Stomach (tissue), 9 donors: ENCODE data around the gene POLA1. TPM values are rescaled to one million over a fixed set of nuclear protein-coding genes. Genes with fewer than 3 reads are reported as not detected.

ENCODE experiments used
- DNase-seq, 2 donors: peaks; one replicate each; pipeline versions ENCODE4 v3.0.0 to v3.0.0-alpha.2; 2013 to 2019
- H3K27ac ChIP-seq, 5 donors: fragments of 200-600 bp in 4 of 5; sonication (generic) in 4 of 5; one replicate each; pipeline ENCODE4 v1.5.1; 2013 to 2019; ENCODE audit warnings: mild to moderate bottlenecking in 1 of 5, moderate library complexity in 1 of 5
- H3K27me3 ChIP-seq, 3 donors: fragments of 200-600 bp; sonication (generic); one replicate each; pipeline ENCODE4 v1.5.1; 2017 to 2019; ENCODE audit warnings: mixed run types in 1 of 3
- H3K36me3 ChIP-seq, 4 donors: fragments of 200-600 bp; sonication (generic); 1 replicate in 3 of 4; 2 replicates in 1 of 4; pipeline ENCODE4 v1.5.1; 2016 to 2019
- H3K4me1 ChIP-seq, 4 donors: fragments of 200-600 bp; sonication (generic); one replicate each; pipeline ENCODE4 v1.5.1; 2016 to 2019
- H3K4me3 ChIP-seq, 4 donors: fragments of 200-600 bp; sonication (generic) in 3 of 4; one replicate each; pipeline ENCODE4 v1.5.1; 2016 to 2019; ENCODE audit warnings: mild to moderate bottlenecking in 1 of 4
- H3K9me3 ChIP-seq, 4 donors: fragments of 200-600 bp; sonication (generic); one replicate each; pipeline ENCODE4 v1.5.1; 2016 to 2019
- EP300 ChIP-seq: sonication (generic); formaldehyde crosslinking; IDR thresholded peaks from one replicate; pipeline ENCODE4 v1.6.1; 2017; ENCODE audit warnings: antibody characterized with exemption
- POLR2A ChIP-seq, 4 donors: fragments of 450-650 bp; IDR thresholded peaks; one replicate each; pipeline ENCODE4 v1.6.1; 2016; ENCODE audit warnings: antibody characterized with exemption in 4 of 4, control low read depth in 2 of 4, mild to moderate bottlenecking in 1 of 4, moderate library complexity in 1 of 4
- POLR2AphosphoS5 ChIP-seq, 3 donors: sonication (generic); formaldehyde crosslinking; IDR thresholded peaks; one replicate each; pipeline ENCODE4 v1.6.1; 2016; ENCODE audit warnings: antibody characterized with exemption in 3 of 3
- WGBS, 5 donors: extraction: QIAGEN DNeasy Blood & Tissue Kit in 3 of 5; methylation state at CpG; one replicate each; pipeline versions ENCODE4 v1.1.5 to v1.1.7; 2013 to 2018; 5-methylcytosine and 5-hydroxymethylcytosine counted together
- intact Hi-C: fragments of 100-400 bp; cut with DNase I; formaldehyde crosslinking; loops from one replicate; pipeline ENCODE4 v1.15.1; 2023; ENCODE audit warnings: low total_unique reads
- polyA plus RNA-seq, 3 donors: library from polyadenylated mRNA; stranded (reverse); fragments of 200-250 nt; gene quantifications; one replicate each; pipeline ENCODE4 v1.2.3, GENCODE V29; 2013
- total RNA-seq, 5 donors: library from RNA; depleted of rRNA; stranded (reverse); fragments of >200 nt; gene quantifications; one replicate each; pipeline versions ENCODE4 v1.1.0 to v1.2.3, GENCODE V29; 2014 to 2016
- TF ChIP-seq, protein P1 (sequence below), 7 experiments: fragments of 450-650 bp in 4 of 7; fragments of 200-600 bp in 3 of 7; sonication (generic) in 3 of 7; IDR thresholded peaks; one replicate each; pipeline ENCODE4 v1.5.1; 2016 to 2019; ENCODE audit warnings: antibody characterized with exemption in 7 of 7, control low read depth in 2 of 7, mild to moderate bottlenecking in 1 of 7
- donor health status: healthy with polysubstance abuse.
- donor health status: Bipolar disorder and iron deficiency.
- donor health status: healthy.

The POLA1 gene
- total and polyA plus RNA-seq, 8 donors = 2.7 to 32.9 (median 8.9) TPM

DNA sequence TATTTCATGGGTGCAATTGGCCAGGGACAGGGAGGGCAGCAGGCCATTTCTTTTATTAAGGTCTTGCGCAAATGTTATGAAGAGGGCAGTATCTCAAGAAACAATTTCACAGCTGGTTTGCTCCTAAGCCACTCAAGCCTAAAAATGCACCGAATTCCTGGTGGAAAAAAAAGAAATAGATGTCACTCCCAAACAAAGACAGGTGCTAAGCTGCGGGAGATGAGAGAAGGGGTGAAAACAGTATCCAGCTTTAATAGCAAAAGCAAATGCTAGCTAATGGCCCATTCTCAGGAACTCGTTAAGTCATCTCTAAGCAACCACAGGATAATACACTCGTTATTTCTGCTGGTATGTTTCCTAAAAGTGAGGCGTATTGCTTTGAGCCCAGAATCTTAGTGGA is 205.7 kb downstream of the POLA1 start:
- WGBS, 5 donors = 61 to 83% (median 77%) methylated on average over 6 of the region's 6 CpGs
- H3K27me3 ChIP-seq = no peaks in the 10 kb centered on the region
- peaks cover 0 to 5% (median 0%) of the 10 kb centered on the region in 4 donors for H3K36me3 ChIP-seq
- H3K4me1 ChIP-seq = no peaks in the 10 kb centered on the region
- TF ChIP-seq EP300 (no peak), POLR2AphosphoS5 (IDR thresholded peaks at IDR 0.05) (no peak), POLR2A (IDR thresholded peaks at IDR 0.05) (no peak)
- TF ChIP-seq, protein P1, sequence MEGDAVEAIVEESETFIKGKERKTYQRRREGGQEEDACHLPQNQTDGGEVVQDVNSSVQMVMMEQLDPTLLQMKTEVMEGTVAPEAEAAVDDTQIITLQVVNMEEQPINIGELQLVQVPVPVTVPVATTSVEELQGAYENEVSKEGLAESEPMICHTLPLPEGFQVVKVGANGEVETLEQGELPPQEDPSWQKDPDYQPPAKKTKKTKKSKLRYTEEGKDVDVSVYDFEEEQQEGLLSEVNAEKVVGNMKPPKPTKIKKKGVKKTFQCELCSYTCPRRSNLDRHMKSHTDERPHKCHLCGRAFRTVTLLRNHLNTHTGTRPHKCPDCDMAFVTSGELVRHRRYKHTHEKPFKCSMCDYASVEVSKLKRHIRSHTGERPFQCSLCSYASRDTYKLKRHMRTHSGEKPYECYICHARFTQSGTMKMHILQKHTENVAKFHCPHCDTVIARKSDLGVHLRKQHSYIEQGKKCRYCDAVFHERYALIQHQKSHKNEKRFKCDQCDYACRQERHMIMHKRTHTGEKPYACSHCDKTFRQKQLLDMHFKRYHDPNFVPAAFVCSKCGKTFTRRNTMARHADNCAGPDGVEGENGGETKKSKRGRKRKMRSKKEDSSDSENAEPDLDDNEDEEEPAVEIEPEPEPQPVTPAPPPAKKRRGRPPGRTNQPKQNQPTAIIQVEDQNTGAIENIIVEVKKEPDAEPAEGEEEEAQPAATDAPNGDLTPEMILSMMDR (IDR thresholded peaks at IDR 0.05) = no peak
- H3K4me3 ChIP-seq = no peak overlapping the region
- intact Hi-C loops = no loop called here
- no peak overlapping the region for H3K27ac ChIP-seq
- no peaks in the 10 kb centered on the region for H3K9me3 ChIP-seq
- DNase-seq = no peak

DNA sequence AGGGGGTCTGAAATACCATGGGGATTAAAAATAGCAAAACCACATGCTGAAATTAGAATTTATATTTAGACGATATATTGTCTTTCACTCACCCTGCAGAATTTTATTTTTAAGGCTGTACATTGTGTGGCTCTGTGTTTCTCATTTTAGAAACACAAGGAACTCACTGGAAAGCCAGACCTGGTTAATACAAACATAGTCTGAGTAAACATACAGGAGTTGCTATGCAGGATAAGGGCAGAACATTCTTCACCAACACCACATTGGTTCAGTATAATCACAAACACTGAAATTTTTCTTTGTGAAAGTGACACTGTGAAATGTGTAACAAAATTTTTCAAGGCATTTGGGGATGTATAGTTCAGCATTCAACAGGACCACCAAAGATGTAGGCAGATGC is 206.5 kb downstream of the POLA1 start:
- DNase-seq = peak in 1 of 2 donors; percentile 16
- no peak overlapping the region for H3K27ac ChIP-seq
- no peaks in the 10 kb centered on the region for H3K27me3 ChIP-seq
- H3K9me3 ChIP-seq = no peaks in the 10 kb centered on the region
- no peak overlapping the region for H3K4me3 ChIP-seq
- TF ChIP-seq, protein P1 (IDR thresholded peaks at IDR 0.05) = no peak
- TF ChIP-seq POLR2A (IDR thresholded peaks at IDR 0.05) = no peak
- no peak for TF ChIP-seq POLR2AphosphoS5 (IDR thresholded peaks at IDR 0.05)
- no peak for TF ChIP-seq EP300
- H3K36me3 ChIP-seq = peaks cover 0 to 3% (median 0%) of the 10 kb centered on the region in 4 donors
- no peaks in the 10 kb centered on the region for H3K4me1 ChIP-seq
- WGBS, 5 donors = 40 to 67% (median 53%) methylated on average over 1 of the region's 1 CpG
- intact Hi-C loops = no loop called here

DNA sequence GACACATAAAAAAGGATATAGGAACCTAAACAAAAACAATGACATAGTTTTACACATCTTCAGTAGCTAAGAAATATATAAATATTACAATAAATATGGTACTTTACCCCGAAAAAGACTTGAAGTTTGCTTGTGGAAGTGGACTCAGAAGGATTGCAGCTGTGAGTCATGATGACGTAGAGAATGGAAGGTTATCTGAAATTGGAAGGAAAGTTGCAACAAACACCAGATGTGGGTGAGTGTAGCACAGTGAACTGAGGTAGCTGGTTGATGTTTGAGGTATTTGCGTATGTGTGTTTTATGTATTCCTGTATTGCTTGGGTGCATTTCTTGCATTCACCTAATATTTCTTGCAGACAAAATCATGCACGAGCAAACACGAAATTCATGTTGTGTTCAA is 209.1 kb downstream of the POLA1 start:
- no peaks in the 10 kb centered on the region for H3K36me3 ChIP-seq
- no peak overlapping the region for H3K27ac ChIP-seq
- H3K27me3 ChIP-seq = no peaks in the 10 kb centered on the region
- no peaks in the 10 kb centered on the region for H3K4me1 ChIP-seq
- TF ChIP-seq POLR2AphosphoS5 (IDR thresholded peaks at IDR 0.05) = no peak
- TF ChIP-seq EP300 = no peak
- TF ChIP-seq, protein P1 (IDR thresholded peaks at IDR 0.05) = no peak
- no peak for TF ChIP-seq POLR2A (IDR thresholded peaks at IDR 0.05)
- DNase-seq = no peak
- 70 to 93% (median 88%) methylated on average over 5 of the region's 5 CpGs for WGBS, 5 donors
- intact Hi-C loops = no loop called here
- H3K9me3 ChIP-seq = no peaks in the 10 kb centered on the region
- H3K4me3 ChIP-seq = no peak overlapping the region

DNA sequence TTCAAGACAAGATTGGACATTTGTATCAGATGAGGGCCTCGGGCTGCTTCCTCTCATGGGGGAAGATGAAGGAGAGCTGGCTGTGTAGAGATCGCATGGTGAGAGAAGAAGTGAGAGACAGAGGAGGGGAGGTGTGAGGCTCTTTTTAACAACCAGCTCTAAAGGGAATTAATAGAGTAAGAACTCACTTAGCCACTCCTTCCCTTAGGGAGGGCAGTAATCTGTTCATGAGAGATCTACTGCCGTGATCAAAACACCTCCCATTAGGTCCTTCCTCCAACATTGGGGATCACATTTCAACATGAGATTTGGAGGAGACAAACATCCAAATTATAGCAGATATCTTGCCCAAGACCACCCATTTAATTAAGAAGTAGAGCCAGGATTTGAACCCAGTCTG is 225.0 kb downstream of the POLA1 start:
- WGBS, 5 donors = 73 to 92% (median 82%) methylated on average over 3 of the region's 3 CpGs
- intact Hi-C loops = no loop called here

More for the DNA sequence above, 225.0 kb downstream of the POLA1 start:
- no peaks in the 10 kb centered on the region for H3K9me3 ChIP-seq
- H3K27me3 ChIP-seq = no peaks in the 10 kb centered on the region
- H3K36me3 ChIP-seq = no peaks in the 10 kb centered on the region
- DNase-seq = no peak
- TF ChIP-seq EP300 (no peak), POLR2AphosphoS5 (IDR thresholded peaks at IDR 0.05) (no peak), POLR2A (IDR thresholded peaks at IDR 0.05) (no peak)
- TF ChIP-seq, protein P1 (IDR thresholded peaks at IDR 0.05) = no peak
- no peak overlapping the region for H3K4me3 ChIP-seq
- H3K4me1 ChIP-seq = no peaks in the 10 kb centered on the region
- no peak overlapping the region for H3K27ac ChIP-seq
